MM.1S (cell line): ENCODE results near the gene CLEC4M.

Experiments
- DNase-seq: peaks from one replicate; pipeline ENCODE4 v3.0.0-alpha.2; 2015
- H2AFZ ChIP-seq: fragments of 300-600 bp; sonication (generic); 2 replicates; pipeline ENCODE4 v1.6.0; 2016; ENCODE audit warnings: antibody characterized with exemption, low read length
- H3F3A ChIP-seq: fragments of 300-600 bp; sonication (generic); 2 replicates; pipeline ENCODE4 v1.6.1; 2016; ENCODE audit warnings: mild to moderate bottlenecking, antibody characterized with exemption, low read length, moderate library complexity, mixed read lengths; ENCODE audit not compliant: insufficient read depth
- H3K27ac ChIP-seq: fragments of 300-600 bp; sonication (generic); 2 replicates; pipeline ENCODE4 v1.5.1; 2016; ENCODE audit warnings: mild to moderate bottlenecking, low read length
- H3K27me3 ChIP-seq: fragments of 300-600 bp; sonication (generic); replicated peaks from 2 replicates; pipeline ENCODE4 v1.6.0; 2016; ENCODE audit warnings: low read length; ENCODE audit not compliant: insufficient read depth
- H3K36me3 ChIP-seq: fragments of 300-600 bp; sonication (generic); replicated peaks from 2 replicates; pipeline ENCODE4 v1.6.1; 2016; ENCODE audit warnings: mild to moderate bottlenecking, low read length, mixed read lengths; ENCODE audit not compliant: insufficient read depth
- H3K4me1 ChIP-seq: fragments of 300-600 bp; sonication (generic); 2 replicates; pipeline ENCODE4 v1.6.1; 2016; ENCODE audit warnings: low read length, mixed read lengths
- H3K4me2 ChIP-seq: fragments of 300-600 bp; sonication (generic); 2 replicates; pipeline ENCODE4 v1.6.0; 2016; ENCODE audit warnings: low read depth, low read length
- H3K4me3 ChIP-seq: fragments of 300-600 bp; sonication (generic); 2 replicates; pipeline ENCODE4 v1.5.1; 2016; ENCODE audit warnings: low read length, mixed read lengths
- H3K79me2 ChIP-seq: fragments of 300-600 bp; sonication (generic); 2 replicates; pipeline ENCODE4 v1.6.1; 2016; ENCODE audit warnings: mixed run types, low read length, mixed read lengths
- H3K9ac ChIP-seq: fragments of 300-600 bp; sonication (generic); 2 replicates; pipeline ENCODE4 v1.6.1; 2016; ENCODE audit warnings: low read length, mixed read lengths
- H3K9me2 ChIP-seq: fragments of 300-600 bp; sonication (generic); replicated peaks from 2 replicates; pipeline ENCODE4 v1.6.1; 2016; ENCODE audit warnings: mild to moderate bottlenecking, low read length, mixed read lengths; ENCODE audit not compliant: insufficient read depth
- H3K9me3 ChIP-seq: fragments of 300-600 bp; sonication (generic); replicated peaks from 2 replicates; pipeline ENCODE4 v1.6.1; 2016; ENCODE audit warnings: mild to moderate bottlenecking, low read length, mixed read lengths; ENCODE audit not compliant: insufficient read depth
- H4K20me1 ChIP-seq: fragments of 300-600 bp; sonication (generic); 2 replicates; pipeline ENCODE4 v1.6.1; 2016; ENCODE audit warnings: mild to moderate bottlenecking, low read length, moderate library complexity, mixed read lengths; ENCODE audit not compliant: insufficient read depth
- EZH2 ChIP-seq: fragments of 300-600 bp; sonication (generic); optimal IDR thresholded peaks from 2 replicates; pipeline ENCODE3; 2017; ENCODE audit warnings: low read depth, mild to moderate bottlenecking, antibody characterized with exemption, low read length, mixed read lengths
- EZH2phosphoT487 ChIP-seq: fragments of 300-600 bp; sonication (generic); IDR thresholded peaks from 2 replicates; pipeline ENCODE4 v1.6.1; 2018; ENCODE audit warnings: antibody characterized with exemption, low read length
- TF ChIP-seq, protein P1 (sequence below): fragments of 300-600 bp; sonication (generic); IDR thresholded peaks from 2 replicates; pipeline ENCODE4 v1.5.1; 2016; ENCODE audit warnings: antibody characterized with exemption, low read length, mixed read lengths

The CLEC4M gene

DNA sequence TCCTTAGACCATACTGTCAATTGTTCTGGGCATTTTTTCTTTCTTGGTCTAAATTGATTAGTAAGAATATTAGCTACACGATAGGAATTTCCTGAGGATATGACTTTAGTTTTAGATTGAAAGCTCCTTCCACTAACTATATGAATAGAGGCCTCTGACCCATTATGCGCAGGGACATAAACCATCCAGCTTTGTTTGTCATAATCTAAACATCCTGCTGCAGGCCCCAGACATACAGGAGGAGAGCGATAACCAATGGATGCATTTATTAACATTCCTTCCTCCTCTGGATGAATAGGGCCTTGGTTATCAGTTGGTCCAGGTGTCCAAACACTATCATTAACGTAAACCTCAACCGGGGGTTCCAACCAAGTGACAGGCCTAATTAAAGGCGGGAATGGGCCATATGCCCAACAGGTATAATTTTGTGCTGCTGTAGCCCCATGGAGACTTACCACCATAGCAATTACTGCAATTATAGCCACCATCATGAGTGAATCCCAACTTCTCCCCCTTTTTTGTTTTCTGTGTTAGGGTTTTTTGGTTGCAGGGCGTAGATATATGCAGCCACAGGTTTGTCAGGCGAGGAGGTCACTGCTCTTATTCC, 32.6 kb downstream of the CLEC4M start:
- Histone ChIP-seq H3K4me1 (no peaks in the 10 kb centered on the region), H3K27ac (no peak overlapping the region), H3K36me3 (no peaks in the 10 kb centered on the region), H4K20me1 (no peaks in the 10 kb centered on the region), H3K4me3 (no peak overlapping the region), H3K27me3 (peaks cover 99% of the 10 kb centered on the region), H3F3A (no peaks in the 10 kb centered on the region), H3K79me2 (no peaks in the 10 kb centered on the region), H3K9ac (no peak overlapping the region), H3K9me2 (no peaks in the 10 kb centered on the region), H3K9me3 (no peaks in the 10 kb centered on the region), H3K4me2 (no peak overlapping the region), H2AFZ (no peak overlapping the region)
- DNase-seq, result no peak
- no peak for TF ChIP-seq EZH2

DNA sequence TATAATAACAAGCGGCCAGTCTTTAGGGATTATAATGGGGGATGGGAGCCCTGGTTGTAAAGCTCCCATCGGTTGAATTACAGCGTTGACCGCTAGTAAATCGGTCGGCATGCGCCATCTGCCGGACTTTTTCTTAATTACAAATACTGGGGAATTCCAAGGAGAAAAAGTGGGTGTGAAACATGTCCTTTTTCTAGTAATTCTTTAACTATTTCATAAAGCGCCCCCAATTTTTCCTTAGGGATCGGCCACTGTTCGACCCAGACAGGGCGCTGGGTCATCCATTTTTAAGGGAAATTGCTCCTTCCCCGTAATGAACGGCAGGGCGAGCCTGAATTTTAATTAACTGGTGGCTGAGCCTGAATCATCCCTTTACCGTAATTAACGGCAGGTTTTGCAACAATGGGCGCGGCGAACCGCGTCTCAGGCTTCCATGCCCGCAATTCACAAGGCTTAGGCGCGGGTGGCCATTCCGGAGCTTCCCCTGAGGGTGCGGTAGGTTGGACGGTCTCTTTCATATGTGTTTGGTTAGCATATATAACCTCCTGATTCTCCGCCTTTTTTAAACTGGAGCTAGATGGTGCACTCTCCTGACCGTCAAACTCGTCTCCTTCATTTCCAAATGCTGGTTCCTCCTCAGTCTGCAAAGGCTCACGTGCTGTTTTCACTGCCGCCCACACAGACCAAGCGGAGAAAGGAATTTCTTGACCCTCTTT, 36.8 kb downstream of the CLEC4M start:
- TF ChIP-seq EZH2 (no peak), EZH2phosphoT487 (no peak)
- TF ChIP-seq, protein P1, sequence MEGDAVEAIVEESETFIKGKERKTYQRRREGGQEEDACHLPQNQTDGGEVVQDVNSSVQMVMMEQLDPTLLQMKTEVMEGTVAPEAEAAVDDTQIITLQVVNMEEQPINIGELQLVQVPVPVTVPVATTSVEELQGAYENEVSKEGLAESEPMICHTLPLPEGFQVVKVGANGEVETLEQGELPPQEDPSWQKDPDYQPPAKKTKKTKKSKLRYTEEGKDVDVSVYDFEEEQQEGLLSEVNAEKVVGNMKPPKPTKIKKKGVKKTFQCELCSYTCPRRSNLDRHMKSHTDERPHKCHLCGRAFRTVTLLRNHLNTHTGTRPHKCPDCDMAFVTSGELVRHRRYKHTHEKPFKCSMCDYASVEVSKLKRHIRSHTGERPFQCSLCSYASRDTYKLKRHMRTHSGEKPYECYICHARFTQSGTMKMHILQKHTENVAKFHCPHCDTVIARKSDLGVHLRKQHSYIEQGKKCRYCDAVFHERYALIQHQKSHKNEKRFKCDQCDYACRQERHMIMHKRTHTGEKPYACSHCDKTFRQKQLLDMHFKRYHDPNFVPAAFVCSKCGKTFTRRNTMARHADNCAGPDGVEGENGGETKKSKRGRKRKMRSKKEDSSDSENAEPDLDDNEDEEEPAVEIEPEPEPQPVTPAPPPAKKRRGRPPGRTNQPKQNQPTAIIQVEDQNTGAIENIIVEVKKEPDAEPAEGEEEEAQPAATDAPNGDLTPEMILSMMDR, result peak; percentile 58
- H3K9me3 ChIP-seq, result no peaks in the 10 kb centered on the region
- H3K27me3 ChIP-seq, result peaks cover 95% of the 10 kb centered on the region
- H3F3A ChIP-seq, result no peaks in the 10 kb centered on the region
- no peaks in the 10 kb centered on the region for H3K36me3 ChIP-seq
- no peaks in the 10 kb centered on the region for H3K9me2 ChIP-seq
- H3K4me1 ChIP-seq, result no peaks in the 10 kb centered on the region
- H3K4me2 ChIP-seq, result peak overlapping the region; percentile 16; the same call in 1 of the 2 replicates
- peak; percentile 63 for DNase-seq
- H4K20me1 ChIP-seq, result no peaks in the 10 kb centered on the region
- H3K9ac ChIP-seq, result no peak overlapping the region
- H3K4me3 ChIP-seq, result no peak overlapping the region
- H3K27ac ChIP-seq, result no peak overlapping the region
- H3K79me2 ChIP-seq, result no peaks in the 10 kb centered on the region
- no peak overlapping the region for H2AFZ ChIP-seq

DNA sequence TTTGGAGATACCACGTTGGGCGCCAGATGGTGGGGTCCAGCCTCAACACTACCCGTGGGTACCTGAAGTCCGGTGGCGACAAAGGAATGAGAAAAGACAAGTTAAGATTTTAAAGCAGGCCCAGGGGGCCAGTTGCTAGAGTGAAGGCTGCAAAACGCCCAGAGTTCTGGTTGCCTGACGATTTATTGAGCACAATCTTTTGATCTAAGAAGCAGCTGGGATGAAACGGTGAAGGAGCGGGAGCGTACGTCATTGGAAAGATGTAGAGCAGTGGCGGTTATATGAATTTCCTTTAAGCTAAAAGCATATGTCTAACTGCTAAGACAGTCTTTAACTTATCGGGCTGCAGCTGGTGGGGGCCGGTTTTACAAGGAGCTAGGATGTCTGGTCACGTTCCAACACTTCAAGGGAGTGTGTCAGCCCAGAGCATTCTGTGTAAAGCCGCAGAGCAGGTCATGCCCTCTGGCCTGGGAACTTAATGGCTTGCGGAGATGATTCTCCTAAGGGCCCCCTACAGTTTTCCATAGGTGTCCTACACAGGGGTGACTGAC, 38.1 kb downstream of the CLEC4M start:
- no peaks in the 10 kb centered on the region for H4K20me1 ChIP-seq
- no peak for DNase-seq
- TF ChIP-seq EZH2 (no peak), EZH2phosphoT487 (no peak)
- TF ChIP-seq, protein P1, result no peak

DNA sequence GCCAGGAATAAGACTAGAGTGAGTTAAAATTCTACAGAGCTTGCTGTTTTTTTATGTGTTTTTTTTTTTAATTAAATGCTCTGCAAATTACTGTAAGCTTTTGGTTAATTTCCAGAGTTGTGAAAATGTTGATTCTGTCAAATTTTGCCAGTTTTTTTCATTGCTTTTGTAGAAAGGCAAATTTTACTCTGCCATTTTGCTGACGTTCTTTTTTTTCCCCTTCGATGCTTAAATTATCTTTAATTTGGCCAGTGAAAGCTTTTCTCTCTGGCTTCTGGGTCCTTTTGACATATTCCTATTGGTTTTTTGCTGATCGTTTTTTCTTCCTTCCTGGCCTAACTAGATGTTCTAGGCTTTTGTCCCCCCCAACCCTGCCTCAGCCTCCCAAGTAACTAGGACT, 43.2 kb downstream of the CLEC4M start:
- Histone ChIP-seq H4K20me1 (no peaks in the 10 kb centered on the region), H2AFZ (no peak overlapping the region), H3K36me3 (no peaks in the 10 kb centered on the region), H3F3A (peaks cover 23% of the 10 kb centered on the region), H3K27ac (no peak overlapping the region), H3K79me2 (no peaks in the 10 kb centered on the region), H3K4me3 (no peak overlapping the region), H3K4me1 (peaks cover 11% of the 10 kb centered on the region), H3K9me2 (no peaks in the 10 kb centered on the region), H3K4me2 (no peak overlapping the region), H3K27me3 (peaks cover 65% of the 10 kb centered on the region), H3K9ac (no peak overlapping the region), H3K9me3 (no peaks in the 10 kb centered on the region; the same call in 1 of the 2 replicates)
- TF ChIP-seq EZH2 (no peak), EZH2phosphoT487 (no peak)
- TF ChIP-seq, protein P1, result no peak
- no peak for DNase-seq

More for the DNA sequence above, 38.1 kb downstream of the CLEC4M start:
- Histone ChIP-seq H3K9me2 (no peaks in the 10 kb centered on the region), H3K27ac (no peak overlapping the region), H3K9me3 (no peaks in the 10 kb centered on the region), H3K27me3 (peaks cover 94% of the 10 kb centered on the region), H2AFZ (no peak overlapping the region), H3K4me2 (no peak overlapping the region), H3K79me2 (no peaks in the 10 kb centered on the region), H3K4me1 (no peaks in the 10 kb centered on the region), H3K4me3 (no peak overlapping the region), H3F3A (0 out of 2 replicates have a peak, but pooled peaks cover under 1% of the 10 kb centered on the region), H3K36me3 (no peaks in the 10 kb centered on the region), H3K9ac (no peak overlapping the region)
